ENCODE measurements around the gene DCN.

Gene DCN

GRCh38 chr12:91144053-91144452 is 38.6 kb downstream of the DCN start:
- Histone ChIP-seq H3K79me2 (ENCODE audit: insufficient read depth, low read length) (no peaks in the 10 kb centered on the region), H3F3A (ENCODE audit: insufficient read depth, low read length) (no peaks in the 10 kb centered on the region), H3K9ac (ENCODE audit: low read length) (no peak overlapping the region), H2AFZ (ENCODE audit: low read length) (no peak overlapping the region), H3K4me2 (ENCODE audit: low read length) (no peak overlapping the region), H3K36me3 (ENCODE audit: insufficient read depth, low read length) (no peaks in the 10 kb centered on the region), H3K4me3 (ENCODE audit: low read depth, low read length, poor library complexity, severe bottlenecking) (no peak overlapping the region), H4K20me1 (ENCODE audit: insufficient read depth, low read length) (no peaks in the 10 kb centered on the region), H3K27me3 (ENCODE audit: insufficient read depth, low read length) (no peaks in the 10 kb centered on the region), H3K27ac (ENCODE audit: low read depth, low read length, poor library complexity, severe bottlenecking) (no peak overlapping the region), H3K9me3 (ENCODE audit: low read length) (no peaks in the 10 kb centered on the region), H3K9me2 (ENCODE audit: low read depth, low read length) (no peaks in the 10 kb centered on the region), H3K4me1 (ENCODE audit: insufficient read depth, low read length, severe bottlenecking) (no peaks in the 10 kb centered on the region)
- TF ChIP-seq CTCF (IDR thresholded peaks at IDR 0.05; ENCODE audit: low read length) = no peak
- TF ChIP-seq EZH2 (IDR thresholded peaks at IDR 0.05; ENCODE audit: borderline replicate concordance, low read length) = no peak

GRCh38 chr12:91143206-91143605 is 39.4 kb downstream of the DCN start:
- Histone ChIP-seq H3K27ac (ENCODE audit: low read depth, low read length, poor library complexity, severe bottlenecking) (no peak overlapping the region), H3K9me2 (ENCODE audit: low read depth, low read length) (no peaks in the 10 kb centered on the region), H3K27me3 (ENCODE audit: insufficient read depth, low read length) (no peaks in the 10 kb centered on the region), H3K36me3 (ENCODE audit: insufficient read depth, low read length) (no peaks in the 10 kb centered on the region), H3F3A (ENCODE audit: insufficient read depth, low read length) (no peaks in the 10 kb centered on the region), H3K4me3 (ENCODE audit: low read depth, low read length, poor library complexity, severe bottlenecking) (no peak overlapping the region), H3K9ac (ENCODE audit: low read length) (no peak overlapping the region), H3K4me2 (ENCODE audit: low read length) (no peak overlapping the region), H3K9me3 (ENCODE audit: low read length) (no peaks in the 10 kb centered on the region), H2AFZ (ENCODE audit: low read length) (no peak overlapping the region), H3K4me1 (ENCODE audit: insufficient read depth, low read length, severe bottlenecking) (no peaks in the 10 kb centered on the region), H3K79me2 (ENCODE audit: insufficient read depth, low read length) (no peaks in the 10 kb centered on the region), H4K20me1 (ENCODE audit: insufficient read depth, low read length) (no peaks in the 10 kb centered on the region)
- no peak for TF ChIP-seq EZH2 (IDR thresholded peaks at IDR 0.05; ENCODE audit: borderline replicate concordance, low read length)
- no peak for TF ChIP-seq CTCF (IDR thresholded peaks at IDR 0.05; ENCODE audit: low read length)

GRCh38 chr12:91142221-91142631 is 40.4 kb downstream of the DCN start:
- H3K9me2 ChIP-seq (ENCODE audit: low read depth, low read length) = no peaks in the 10 kb centered on the region
- H2AFZ ChIP-seq (ENCODE audit: low read length) = no peak overlapping the region
- H3K9me3 ChIP-seq (ENCODE audit: low read length) = no peaks in the 10 kb centered on the region
- no peaks in the 10 kb centered on the region for H3K4me1 ChIP-seq (ENCODE audit: insufficient read depth, low read length, severe bottlenecking)
- H3K27me3 ChIP-seq (ENCODE audit: insufficient read depth, low read length) = no peaks in the 10 kb centered on the region
- no peaks in the 10 kb centered on the region for H3K79me2 ChIP-seq (ENCODE audit: insufficient read depth, low read length)
- H3K9ac ChIP-seq (ENCODE audit: low read length) = no peak overlapping the region
- H3K36me3 ChIP-seq (ENCODE audit: insufficient read depth, low read length) = no peaks in the 10 kb centered on the region
- no peak overlapping the region for H3K4me2 ChIP-seq (ENCODE audit: low read length)
- no peak for TF ChIP-seq EZH2 (IDR thresholded peaks at IDR 0.05; ENCODE audit: borderline replicate concordance, low read length)
- TF ChIP-seq CTCF (IDR thresholded peaks at IDR 0.05; ENCODE audit: low read length) = no peak
- no peaks in the 10 kb centered on the region for H3F3A ChIP-seq (ENCODE audit: insufficient read depth, low read length)
- H3K4me3 ChIP-seq (ENCODE audit: low read depth, low read length, poor library complexity, severe bottlenecking) = no peak overlapping the region
- no peak overlapping the region for H3K27ac ChIP-seq (ENCODE audit: low read depth, low read length, poor library complexity, severe bottlenecking)
- H4K20me1 ChIP-seq (ENCODE audit: insufficient read depth, low read length) = no peaks in the 10 kb centered on the region
